ENCODE measurements around the gene ZNF746. TPM values are rescaled to one million over a fixed set of nuclear protein-coding genes. Genes with fewer than 3 reads are reported as not detected.

ZNF746 gene
- total and polyA plus RNA-seq, 9 of the 15 experiments (the other 6 are each of a cell fraction or from before 2014, with no cell fraction given): 1.7 to 31.6 (median 13.3) TPM

DNA sequence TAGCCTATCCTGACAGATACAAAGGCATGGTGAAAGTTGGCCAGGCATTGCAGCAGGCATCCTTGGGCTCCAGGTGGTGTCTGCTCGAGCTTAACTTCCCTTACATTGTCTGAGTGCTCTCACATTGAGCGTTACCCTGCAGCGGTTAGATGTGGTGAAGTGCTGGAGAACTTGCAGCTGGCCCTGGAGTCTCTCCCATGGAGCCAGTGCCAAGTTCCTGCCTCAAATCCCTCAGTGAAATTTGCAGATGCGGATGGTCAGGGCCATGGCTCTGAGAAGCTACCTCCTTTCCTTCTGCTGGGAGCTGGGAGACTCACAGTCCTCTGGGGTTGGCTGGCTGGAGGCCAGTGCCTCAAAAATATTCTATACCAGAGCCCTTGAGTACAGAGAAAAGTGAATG is 3.3 kb upstream of the ZNF746 start (continued):
- no peak for TF ChIP-seq PTTG1 (tag; IDR thresholded peaks at IDR 0.05; ENCODE audit: low read depth)
- TF ChIP-seq TSC22D4 (tag; IDR thresholded peaks at IDR 0.05): no peak

DNA sequence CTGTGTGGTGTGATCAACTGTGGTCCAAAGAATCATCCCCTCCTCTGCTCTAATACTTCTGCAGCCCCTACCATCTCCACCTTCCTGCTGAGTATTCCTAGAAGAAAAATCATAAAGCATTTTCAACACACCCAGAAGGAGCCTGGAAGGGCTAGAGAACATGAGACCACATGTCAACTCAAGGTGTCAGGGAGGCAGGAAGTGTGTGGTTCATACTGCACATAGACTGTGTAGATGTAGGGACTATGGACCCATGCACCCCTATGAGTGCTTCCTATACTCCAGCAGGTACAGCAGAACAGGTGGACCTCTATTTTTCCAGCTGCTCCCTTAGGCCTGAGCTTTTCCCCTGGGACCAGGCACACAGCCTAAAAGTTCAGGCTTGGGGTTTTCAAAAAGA is 2.6 kb upstream of the ZNF746 start:
- no peak overlapping the region for H2AFZ ChIP-seq (ENCODE audit: low read depth, low read length)
- TF ChIP-seq, protein P1, sequence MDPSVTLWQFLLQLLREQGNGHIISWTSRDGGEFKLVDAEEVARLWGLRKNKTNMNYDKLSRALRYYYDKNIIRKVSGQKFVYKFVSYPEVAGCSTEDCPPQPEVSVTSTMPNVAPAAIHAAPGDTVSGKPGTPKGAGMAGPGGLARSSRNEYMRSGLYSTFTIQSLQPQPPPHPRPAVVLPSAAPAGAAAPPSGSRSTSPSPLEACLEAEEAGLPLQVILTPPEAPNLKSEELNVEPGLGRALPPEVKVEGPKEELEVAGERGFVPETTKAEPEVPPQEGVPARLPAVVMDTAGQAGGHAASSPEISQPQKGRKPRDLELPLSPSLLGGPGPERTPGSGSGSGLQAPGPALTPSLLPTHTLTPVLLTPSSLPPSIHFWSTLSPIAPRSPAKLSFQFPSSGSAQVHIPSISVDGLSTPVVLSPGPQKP (CRISPR knock-in tag; IDR thresholded peaks at IDR 0.05): no peak
- TF ChIP-seq HMGN3 (IDR thresholded peaks at IDR 0.05; ENCODE audit: borderline replicate concordance, extremely low read depth, insufficient read length, low read depth, low read length) (no peak), ZNF584 (CRISPR knock-in tag; IDR thresholded peaks at IDR 0.05; ENCODE audit: low read depth) (no peak), FOSL1 (tag; conservative IDR thresholded peaks at IDR 0.05) (no peak), HOXB6 (CRISPR knock-in tag; IDR thresholded peaks at IDR 0.05; ENCODE audit: borderline replicate concordance) (no peak), MCM5 (IDR thresholded peaks at IDR 0.05; ENCODE audit: low read depth) (no peak), XRCC5 (IDR thresholded peaks at IDR 0.05; ENCODE audit: low read depth, low read length) (no peak)
- TF ChIP-seq, protein P2, sequence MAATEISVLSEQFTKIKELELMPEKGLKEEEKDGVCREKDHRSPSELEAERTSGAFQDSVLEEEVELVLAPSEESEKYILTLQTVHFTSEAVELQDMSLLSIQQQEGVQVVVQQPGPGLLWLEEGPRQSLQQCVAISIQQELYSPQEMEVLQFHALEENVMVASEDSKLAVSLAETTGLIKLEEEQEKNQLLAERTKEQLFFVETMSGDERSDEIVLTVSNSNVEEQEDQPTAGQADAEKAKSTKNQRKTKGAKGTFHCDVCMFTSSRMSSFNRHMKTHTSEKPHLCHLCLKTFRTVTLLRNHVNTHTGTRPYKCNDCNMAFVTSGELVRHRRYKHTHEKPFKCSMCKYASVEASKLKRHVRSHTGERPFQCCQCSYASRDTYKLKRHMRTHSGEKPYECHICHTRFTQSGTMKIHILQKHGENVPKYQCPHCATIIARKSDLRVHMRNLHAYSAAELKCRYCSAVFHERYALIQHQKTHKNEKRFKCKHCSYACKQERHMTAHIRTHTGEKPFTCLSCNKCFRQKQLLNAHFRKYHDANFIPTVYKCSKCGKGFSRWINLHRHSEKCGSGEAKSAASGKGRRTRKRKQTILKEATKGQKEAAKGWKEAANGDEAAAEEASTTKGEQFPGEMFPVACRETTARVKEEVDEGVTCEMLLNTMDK (IDR thresholded peaks at IDR 0.05; ENCODE audit: borderline replicate concordance, insufficient read depth, low read depth, low read length, poor library complexity, severe bottlenecking): no peak
- TF ChIP-seq, protein P3, sequence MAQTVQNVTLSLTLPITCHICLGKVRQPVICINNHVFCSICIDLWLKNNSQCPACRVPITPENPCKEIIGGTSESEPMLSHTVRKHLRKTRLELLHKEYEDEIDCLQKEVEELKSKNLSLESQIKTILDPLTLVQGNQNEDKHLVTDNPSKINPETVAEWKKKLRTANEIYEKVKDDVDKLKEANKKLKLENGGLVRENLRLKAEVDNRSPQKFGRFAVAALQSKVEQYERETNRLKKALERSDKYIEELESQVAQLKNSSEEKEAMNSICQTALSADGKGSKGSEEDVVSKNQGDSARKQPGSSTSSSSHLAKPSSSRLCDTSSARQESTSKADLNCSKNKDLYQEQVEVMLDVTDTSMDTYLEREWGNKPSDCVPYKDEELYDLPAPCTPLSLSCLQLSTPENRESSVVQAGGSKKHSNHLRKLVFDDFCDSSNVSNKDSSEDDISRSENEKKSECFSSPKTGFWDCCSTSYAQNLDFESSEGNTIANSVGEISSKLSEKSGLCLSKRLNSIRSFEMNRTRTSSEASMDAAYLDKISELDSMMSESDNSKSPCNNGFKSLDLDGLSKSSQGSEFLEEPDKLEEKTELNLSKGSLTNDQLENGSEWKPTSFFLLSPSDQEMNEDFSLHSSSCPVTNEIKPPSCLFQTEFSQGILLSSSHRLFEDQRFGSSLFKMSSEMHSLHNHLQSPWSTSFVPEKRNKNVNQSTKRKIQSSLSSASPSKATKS (CRISPR knock-in tag; IDR thresholded peaks at IDR 0.05): no peak
- TF ChIP-seq, protein P4, sequence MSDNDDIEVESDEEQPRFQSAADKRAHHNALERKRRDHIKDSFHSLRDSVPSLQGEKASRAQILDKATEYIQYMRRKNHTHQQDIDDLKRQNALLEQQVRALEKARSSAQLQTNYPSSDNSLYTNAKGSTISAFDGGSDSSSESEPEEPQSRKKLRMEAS (CRISPR knock-in tag; IDR thresholded peaks at IDR 0.05): no peak
- POLR2A ChIA-PET: interaction anchor here (2.0 kb wide), 1 partner anchor 124 kb away, joined by 6 read pairs; no protein-coding TSS in a partner anchor
- FAIRE-seq (no peak), DNase-seq (ENCODE audit: extremely low read depth in 1 of 4, low spot score in 3 of 4) (no peak), ATAC-seq (no peak)
- peaks cover 22 to 27% of the 10 kb centered on the region in 2 experiments for H3K4me1 ChIP-seq (replicated peaks in 1 of 2; ENCODE audit: control insufficient read depth in 2 of 2, insufficient read depth in 2 of 2, low read length in 2 of 2)
- CTCF ChIA-PET (ENCODE audit: low intra/inter-chr PET ratio): interaction anchor here (0.6 kb wide), 1 partner anchor 258 kb away, joined by 8 read pairs; no protein-coding TSS in a partner anchor
- no peak overlapping the region for H3K27ac ChIP-seq (ENCODE audit: extremely low read depth, low read depth, low read length)
- no peak overlapping the region for H3K4me3 ChIP-seq
- no peaks in the 10 kb centered on the region; the same call in 1 of the 2 replicates for H3K9me3 ChIP-seq (replicated peaks; ENCODE audit: control insufficient read depth, insufficient read depth, low read depth, low read length)
- peaks cover 8% of the 10 kb centered on the region; the same call in 2 of the 3 replicates for H3K36me3 ChIP-seq (ENCODE audit: control insufficient read depth, insufficient read depth, low read length)
- BruUV-seq (replicated peaks): no TSS peak
- peaks cover 23% of the 10 kb centered on the region for H3K79me2 ChIP-seq (ENCODE audit: control insufficient read depth, insufficient read depth, low read length)
- peaks cover 5 to 16% of the 10 kb centered on the region in 2 experiments; a peak in 3 of 5 replicates for H3K27me3 ChIP-seq (ENCODE audit: control insufficient read depth in 2 of 2, insufficient read depth in 2 of 2, low read length in 2 of 2)
- no peak overlapping the region for H3K9ac ChIP-seq (ENCODE audit: insufficient read depth in 1 of 2, low read depth in 2 of 2, low read length in 2 of 2)
- H3K9me1 ChIP-seq (ENCODE audit: control insufficient read depth, insufficient read depth, low read length): peaks cover 6% of the 10 kb centered on the region
- intact Hi-C loops (cut with micrococcal nuclease) (no loop called here), in situ Hi-C loops (cut with MboI) (no loop called here)
- no peak overlapping the region for H3K4me2 ChIP-seq (ENCODE audit: insufficient read depth, low read length)
- H4K20me1 ChIP-seq (replicated peaks; ENCODE audit: control insufficient read depth, insufficient read depth, low read length): peaks cover 5% of the 10 kb centered on the region

All from K562 (cell line).